K562 (cell line): Measurements from ENCODE around the gene TAS2R14. TPM values are rescaled to one million over a fixed set of nuclear protein-coding genes. Genes with fewer than 3 reads are reported as not detected.

Experiments
- ATAC-seq: fragments of 200-7000 bp; cut with Tn5 transposase; 3 replicates; pipeline ENCODE4 v1.9.1; 2020; ENCODE audit warnings: moderate library complexity
- BruUV-seq: library from RNA; stranded (reverse); fragments of 400-500 nt; replicated peaks from 2 replicates; lab custom pipeline; 2021; lab: Mats Ljungman, UMichigan
- CTCF ChIA-PET: fragments of 300-600 bp; formaldehyde crosslinking; extraction: SDS; loops from one replicate; lab custom pipeline; 2021; ENCODE audit warnings: low intra/inter-chr PET ratio; lab: Yijun Ruan, JAX
- POLR2A ChIA-PET: fragments of 300-600, 350-650 bp; sonication (Branson Sonifier 250); formaldehyde crosslinking; extraction: SDS; loops from one replicate; lab custom pipeline; 2021; ENCODE audit warnings: antibody characterized with exemption, inconsistent platforms; lab: Yijun Ruan, JAX
- DNase-seq, 4 experiments: peaks; one replicate each; pipeline versions ENCODE4 v3.0.0 to v3.0.0-alpha.2; 2011 to 2018; ENCODE audit warnings: low spot score in 3 of 4, mixed read lengths in 3 of 4; ENCODE audit errors: extremely low read depth in 1 of 4
- FAIRE-seq: peaks from 2 replicates; lab custom pipeline; 2011; peaks lifted over from hg19 to GRCh38; lab: Jason Lieb, UNC
- H2AFZ ChIP-seq: 2 replicates; pipeline ENCODE4 v1.6.0; 2011; ENCODE audit warnings: low read depth, low read length, control low read depth, inconsistent platforms
- H3K27ac ChIP-seq: fragments of 200-600 bp; 3 replicates; pipeline ENCODE4 v1.8.0; 2011; ENCODE audit warnings: low read depth, mild to moderate bottlenecking, control low read depth, inconsistent platforms, low read length, moderate library complexity, mixed read lengths; ENCODE audit errors: extremely low read depth
- H3K27me3 ChIP-seq, 2 experiments: fragments of 300-600 bp in 1 of 2; 2 replicates in 1 of 2; 3 replicates in 1 of 2; pipeline versions ENCODE4 v1.6.0 to v1.8.0; 2011; ENCODE audit warnings: inconsistent platforms in 2 of 2, low read length in 2 of 2, mild to moderate bottlenecking in 1 of 2, mixed read lengths in 1 of 2, moderate library complexity in 1 of 2; ENCODE audit not compliant: control insufficient read depth in 2 of 2, insufficient read depth in 2 of 2
- H3K36me3 ChIP-seq: fragments of 300-600 bp; 3 replicates; pipeline ENCODE4 v1.8.0; 2011; ENCODE audit warnings: mild to moderate bottlenecking, low read length, inconsistent platforms; ENCODE audit not compliant: control insufficient read depth, insufficient read depth
- H3K4me1 ChIP-seq, 2 experiments: fragments of 200-600 bp in 1 of 2; replicated peaks in 1 of 2; 2 replicates in 1 of 2; 3 replicates in 1 of 2; pipeline versions ENCODE4 v1.5.1 to v1.8.0; 2011; ENCODE audit warnings: inconsistent platforms in 2 of 2, low read length in 2 of 2, mild to moderate bottlenecking in 1 of 2, mixed read lengths in 1 of 2, moderate library complexity in 1 of 2; ENCODE audit not compliant: control insufficient read depth in 2 of 2, insufficient read depth in 2 of 2
- H3K4me2 ChIP-seq: 2 replicates; pipeline ENCODE4 v1.6.1; 2011; ENCODE audit warnings: low read length, control low read depth, inconsistent platforms, mixed read lengths; ENCODE audit not compliant: insufficient read depth
- H3K4me3 ChIP-seq: fragments of 200-600 bp; sonication (generic), shearing (Covaris generic); 2 replicates; pipeline ENCODE4 v1.5.1; 2016; ENCODE audit warnings: control low read depth, inconsistent platforms
- H3K79me2 ChIP-seq: fragments of 200-600 bp; 3 replicates; pipeline ENCODE4 v1.8.0; 2011; ENCODE audit warnings: low read length, inconsistent platforms; ENCODE audit not compliant: control insufficient read depth, insufficient read depth
- H3K9ac ChIP-seq, 2 experiments: 2 replicates each; pipeline versions ENCODE4 v1.6.0 to v1.6.1; 2011; ENCODE audit warnings: low read depth in 2 of 2, low read length in 2 of 2, control low read depth in 1 of 2, inconsistent platforms in 1 of 2, mild to moderate bottlenecking in 1 of 2, mixed read lengths in 1 of 2; ENCODE audit not compliant: insufficient read depth in 1 of 2
- H3K9me1 ChIP-seq: one replicate; pipeline ENCODE4 v1.6.0; 2011; ENCODE audit warnings: inconsistent platforms, mild to moderate bottlenecking, low read length, moderate library complexity; ENCODE audit not compliant: control insufficient read depth, insufficient read depth
- H3K9me3 ChIP-seq: replicated peaks from 2 replicates; pipeline ENCODE4 v1.5.1; 2011; ENCODE audit warnings: low read depth, low read length, inconsistent platforms; ENCODE audit not compliant: control insufficient read depth, insufficient read depth
- H4K20me1 ChIP-seq: replicated peaks from 2 replicates; pipeline ENCODE4 v1.6.1; 2011; ENCODE audit warnings: low read length, inconsistent platforms, mixed read lengths; ENCODE audit not compliant: control insufficient read depth, insufficient read depth
- ARID1B ChIP-seq: fragments of 450-650 bp; IDR thresholded peaks from 2 replicates; pipeline ENCODE4 v1.6.1; 2016; ENCODE audit warnings: antibody characterized with exemption, mild to moderate bottlenecking, inconsistent platforms
- CBFA2T2 ChIP-seq: fragments of 450-650 bp; conservative IDR thresholded peaks from 2 replicates; pipeline ENCODE4 v1.6.1; 2017; ENCODE audit warnings: mild to moderate bottlenecking
- CBFA2T3 ChIP-seq: fragments of 450-650 bp; IDR thresholded peaks from 2 replicates; pipeline ENCODE4 v1.6.1; 2017
- FOSL1 ChIP-seq: fragments of 200-800 bp; sonication (Bioruptor generic); conservative IDR thresholded peaks from 2 replicates; pipeline ENCODE4 v1.6.1; 2016; ENCODE audit warnings: missing genetic modification characterization, missing compliant biosample characterization
- FOXK2 ChIP-seq, 2 experiments: fragments of 450-650 bp; IDR thresholded peaks in 1 of 2; conservative IDR thresholded peaks in 1 of 2; 2 replicates each; pipeline ENCODE4 v1.6.1; 2016; ENCODE audit warnings: low read depth in 2 of 2, mild to moderate bottlenecking in 1 of 2
- GTF2A2 ChIP-seq: IDR thresholded peaks from 2 replicates; pipeline ENCODE4 v1.6.1; 2016; ENCODE audit warnings: mild to moderate bottlenecking, missing genetic modification characterization, missing compliant biosample characterization
- JUND ChIP-seq, 2 experiments: IDR thresholded peaks; 2 replicates in 1 of 2; 3 replicates in 1 of 2; pipeline ENCODE4 v1.6.1; 2011; ENCODE audit warnings: borderline replicate concordance in 2 of 2, low read depth in 2 of 2, low read length in 2 of 2, improper control_type of control experiment in 1 of 2, missing biosample characterization in 1 of 2, missing genetic modification characterization in 1 of 2, missing genetic modification reagents in 1 of 2
- PHF20 ChIP-seq: fragments of 450-650 bp; IDR thresholded peaks from 2 replicates; pipeline ENCODE4 v1.6.1; 2018; ENCODE audit not compliant: partially characterized antibody
- RAD21 ChIP-seq, 2 experiments: fragments of 250-450 bp in 1 of 2; fragments of 450-650 bp in 1 of 2; sonication (Bioruptor Pico) in 1 of 2; formaldehyde crosslinking in 1 of 2; IDR thresholded peaks in 1 of 2; conservative IDR thresholded peaks in 1 of 2; 2 replicates each; pipeline versions ENCODE4 v1.4.0 to v1.8.0; 2020 to 2022; ENCODE audit warnings: mild to moderate bottlenecking in 2 of 2, moderate library complexity in 1 of 2
- SPI1 ChIP-seq: IDR thresholded peaks from 2 replicates; pipeline ENCODE4 v1.6.1; 2011; ENCODE audit warnings: low read depth, low read length, control low read depth, borderline replicate concordance
- TCF3 ChIP-seq: sonication (generic); formaldehyde crosslinking; IDR thresholded peaks from 2 replicates; pipeline ENCODE4 v1.4.0; 2020; ENCODE audit warnings: mild to moderate bottlenecking, missing genetic modification reagents
- ZKSCAN8 ChIP-seq: fragments of 200-800 bp; sonication (Bioruptor generic); IDR thresholded peaks from 2 replicates; pipeline ENCODE4 v1.6.1; 2016; ENCODE audit warnings: missing genetic modification characterization, missing compliant biosample characterization
- WGBS: fragments of 100-300 bp; shearing (Covaris generic); methylation state at CpG from one replicate; pipeline ENCODE4 v1.1.6; 2016; ENCODE audit warnings: low coverage, mixed read lengths; ENCODE audit not compliant: insufficient coverage; ENCODE audit errors: missing lambda C conversion rate; 5-methylcytosine and 5-hydroxymethylcytosine counted together
- in situ Hi-C: fragments of 300-500 bp; cut with MboI; formaldehyde crosslinking; loops from 4 replicates; pipeline ENCODE4 v1.15.0; 2018; ENCODE audit warnings: inconsistent platforms, mixed read lengths
- intact Hi-C: fragments of 100-400 bp; cut with micrococcal nuclease; formaldehyde crosslinking; loops from 2 replicates; pipeline ENCODE4 v1.14.2; 2022
- polyA plus RNA-seq, 8 experiments: library from polyadenylated mRNA; depleted of rRNA in 4 of 8; stranded (reverse) in 5 of 8; unstranded in 3 of 8; fragments of >200 nt; fragmentation: Nextera tagmentation in 2 of 8; fragmentation: Illumina TruSeq in 1 of 8; extraction: Ambion mirVana in 2 of 8; extraction: Trizol in 1 of 8; gene quantifications; 2 replicates each; pipeline versions ENCODE4 v1.2.1 to v1.2.3, GENCODE V29; 2011 to 2014; ENCODE audit warnings: inconsistent platforms in 1 of 8, missing spikeins in 1 of 8
- total RNA-seq, 7 experiments: library from RNA; depleted of rRNA in 6 of 7; stranded (reverse); fragments of >200 nt in 6 of 7; fragmentation: Illumina TruSeq in 2 of 7; extraction: Trizol in 2 of 7; gene quantifications; 2 replicates each; pipeline versions ENCODE4 v1.2.1 to v1.2.3, GENCODE V29; 2011 to 2021; ENCODE audit warnings: low replicate concordance in 1 of 7
- TF ChIP-seq, protein P1 (sequence below), 3 experiments: IDR thresholded peaks in 2 of 3; conservative IDR thresholded peaks in 1 of 3; 2 replicates each; pipeline ENCODE4 v1.5.1; 2011 to 2012; ENCODE audit warnings: low read length in 3 of 3, mild to moderate bottlenecking in 3 of 3, control low read depth in 2 of 3, improper control_type of control experiment in 1 of 3, inconsistent platforms in 1 of 3, low read depth in 1 of 3, mixed read lengths in 1 of 3, moderate library complexity in 1 of 3; ENCODE audit not compliant: insufficient read depth in 2 of 3
- TF ChIP-seq, protein P2 (sequence below), 2 experiments: IDR thresholded peaks in 1 of 2; conservative IDR thresholded peaks in 1 of 2; 2 replicates each; pipeline ENCODE4 v1.6.1; 2016; ENCODE audit warnings: low read depth in 2 of 2, mild to moderate bottlenecking in 1 of 2, missing compliant biosample characterization in 1 of 2, missing genetic modification characterization in 1 of 2, moderate library complexity in 1 of 2

The TAS2R14 gene
- total and polyA plus RNA-seq, 9 of the 15 experiments (the other 6 are each of a cell fraction or from before 2014, with no cell fraction given): 1.2 to 4.2 (median 2.4) TPM

DNA sequence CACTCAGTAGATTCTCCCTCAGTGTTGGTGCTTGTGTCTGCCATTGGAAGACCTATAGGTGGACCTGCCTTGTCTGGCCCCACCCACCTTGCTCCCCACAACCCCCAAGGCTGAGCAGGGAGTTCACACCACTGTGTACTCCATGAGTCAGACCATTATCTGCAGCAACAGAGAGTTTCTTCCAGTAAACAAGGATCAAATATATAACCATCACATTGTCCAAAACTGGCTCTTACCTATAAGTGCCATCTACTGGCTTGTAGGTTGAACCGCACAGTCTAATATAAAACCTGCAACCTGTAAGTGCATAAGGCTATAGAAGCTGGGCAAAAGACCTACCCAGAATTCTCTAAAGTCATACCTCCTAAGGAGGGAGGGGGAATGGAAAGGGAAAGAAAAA lies 37.6 kb downstream of the TAS2R14 start:
- in situ Hi-C loops: no loop called here
- POLR2A ChIA-PET: no interaction called here
- intact Hi-C loops: no loop called here
- TF ChIP-seq JUND (IDR thresholded peaks at IDR 0.05; ENCODE audit: borderline replicate concordance, low read depth, low read length): peak; percentile 23; the same call in 1 of the 2 replicates
- no peak for TF ChIP-seq JUND (tag; IDR thresholded peaks at IDR 0.05; ENCODE audit: borderline replicate concordance, low read depth, low read length)
- peak in 1 of 2 experiments; percentile 45; a peak in 2 of 4 replicates for TF ChIP-seq RAD21 (CRISPR knock-in tag; conservative IDR thresholded peaks at IDR 0.05 in 1 of 2, IDR thresholded peaks at IDR 0.05 in 1 of 2)
- TF ChIP-seq ZKSCAN8: peak; percentile 83; the same call in 1 of the 2 replicates
- TF ChIP-seq GTF2A2 (tag): no peak
- TF ChIP-seq CBFA2T3: peak; percentile 42
- TF ChIP-seq, protein P1, sequence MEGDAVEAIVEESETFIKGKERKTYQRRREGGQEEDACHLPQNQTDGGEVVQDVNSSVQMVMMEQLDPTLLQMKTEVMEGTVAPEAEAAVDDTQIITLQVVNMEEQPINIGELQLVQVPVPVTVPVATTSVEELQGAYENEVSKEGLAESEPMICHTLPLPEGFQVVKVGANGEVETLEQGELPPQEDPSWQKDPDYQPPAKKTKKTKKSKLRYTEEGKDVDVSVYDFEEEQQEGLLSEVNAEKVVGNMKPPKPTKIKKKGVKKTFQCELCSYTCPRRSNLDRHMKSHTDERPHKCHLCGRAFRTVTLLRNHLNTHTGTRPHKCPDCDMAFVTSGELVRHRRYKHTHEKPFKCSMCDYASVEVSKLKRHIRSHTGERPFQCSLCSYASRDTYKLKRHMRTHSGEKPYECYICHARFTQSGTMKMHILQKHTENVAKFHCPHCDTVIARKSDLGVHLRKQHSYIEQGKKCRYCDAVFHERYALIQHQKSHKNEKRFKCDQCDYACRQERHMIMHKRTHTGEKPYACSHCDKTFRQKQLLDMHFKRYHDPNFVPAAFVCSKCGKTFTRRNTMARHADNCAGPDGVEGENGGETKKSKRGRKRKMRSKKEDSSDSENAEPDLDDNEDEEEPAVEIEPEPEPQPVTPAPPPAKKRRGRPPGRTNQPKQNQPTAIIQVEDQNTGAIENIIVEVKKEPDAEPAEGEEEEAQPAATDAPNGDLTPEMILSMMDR (IDR thresholded peaks at IDR 0.05 in 2 of 3, conservative IDR thresholded peaks at IDR 0.05 in 1 of 3; ENCODE audit: insufficient read depth in 2 of 3, low read depth in 1 of 3, low read length in 3 of 3): peak in 2 of 3 experiments; percentile 22 to 32; a peak in 2 of 6 replicates
- peak; percentile 49 for TF ChIP-seq ARID1B
- TF ChIP-seq PHF20: no peak
- TF ChIP-seq FOXK2 (conservative IDR thresholded peaks at IDR 0.05 in 1 of 2, IDR thresholded peaks at IDR 0.05 in 1 of 2; ENCODE audit: low read depth in 2 of 2): 0 out of 4 replicates have a peak, but pooled peaks of 1 of the 2 experiments have one; percentile 34
- TF ChIP-seq SPI1: no peak
- TF ChIP-seq TCF3 (CRISPR knock-in tag): peak; percentile 61
- 0 out of 2 replicates have a peak, but pooled peaks have one; percentile 9 for TF ChIP-seq CBFA2T2
- peak; percentile 43; the same call in 1 of the 2 replicates for TF ChIP-seq FOSL1 (tag)
- TF ChIP-seq, protein P2, sequence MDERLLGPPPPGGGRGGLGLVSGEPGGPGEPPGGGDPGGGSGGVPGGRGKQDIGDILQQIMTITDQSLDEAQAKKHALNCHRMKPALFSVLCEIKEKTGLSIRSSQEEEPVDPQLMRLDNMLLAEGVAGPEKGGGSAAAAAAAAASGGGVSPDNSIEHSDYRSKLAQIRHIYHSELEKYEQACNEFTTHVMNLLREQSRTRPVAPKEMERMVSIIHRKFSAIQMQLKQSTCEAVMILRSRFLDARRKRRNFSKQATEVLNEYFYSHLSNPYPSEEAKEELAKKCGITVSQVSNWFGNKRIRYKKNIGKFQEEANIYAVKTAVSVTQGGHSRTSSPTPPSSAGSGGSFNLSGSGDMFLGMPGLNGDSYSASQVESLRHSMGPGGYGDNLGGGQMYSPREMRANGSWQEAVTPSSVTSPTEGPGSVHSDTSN (CRISPR knock-in tag; IDR thresholded peaks at IDR 0.05; ENCODE audit: low read depth): no peak
- TF ChIP-seq, protein P2 (tag; conservative IDR thresholded peaks at IDR 0.05; ENCODE audit: low read depth): no peak
- Histone ChIP-seq H3K4me3 (no peak overlapping the region), H2AFZ (no peak overlapping the region), H3K9me1 (no peaks in the 10 kb centered on the region), H3K4me1 (no peaks in the 10 kb centered on the region; a peak in 1 of 5 replicates), H3K9me3 (no peaks in the 10 kb centered on the region), H3K9ac (no peak overlapping the region), H3K36me3 (no peaks in the 10 kb centered on the region), H3K27me3 (no peaks in the 10 kb centered on the region), H3K27ac (no peak overlapping the region), H3K79me2 (no peaks in the 10 kb centered on the region), H3K4me2 (no peak overlapping the region), H4K20me1 (no peaks in the 10 kb centered on the region)
- peak in 3 of 4 experiments; percentile 3 to 38 (median 25) for DNase-seq
- peak; percentile 72 for ATAC-seq
- BruUV-seq: no TSS peak
- 10% methylated on average over 1 of the region's 1 CpG for WGBS
- FAIRE-seq: peak; percentile 26
- CTCF ChIA-PET: no interaction called here
